HG03135 (cell line): ENCODE results near the gene PRR15.

Experiments used
- ATAC-seq: cut with Tn5 transposase; IDR thresholded peaks from one replicate; pipeline ENCODE4 v1.9.1; 2021; ENCODE audit warnings: mild to moderate bottlenecking, moderate library complexity; ENCODE audit not compliant: unreplicated experiment

Gene PRR15

GRCh38 chr7:29607889-29608288 lies 44.3 kb downstream of the PRR15 start:
- ATAC-seq = no peak

GRCh38 chr7:29609162-29610037 lies 45.8 kb downstream of the PRR15 start:
- no peak for ATAC-seq

- no peak for ATAC-seq
Measured at GRCh38 chr7:29610086-29610485, 46.5 kb downstream of the PRR15 start.

GRCh38 chr7:29611941-29612544 lies 48.4 kb downstream of the PRR15 start:
- no peak for ATAC-seq

- no peak for ATAC-seq
Measured at GRCh38 chr7:29612596-29612995, 49.0 kb downstream of the PRR15 start.

- no peak for ATAC-seq
Measured at GRCh38 chr7:29613100-29613499, 49.5 kb downstream of the PRR15 start.

GRCh38 chr7:29614229-29614628 lies 50.6 kb downstream of the PRR15 start:
- ATAC-seq = no peak
